Epithelial cell of esophagus (primary cell): ENCODE measurements around the gene SORCS2.

Source experiments
- DNase-seq: peaks from one replicate; pipeline ENCODE4 v3.0.0; 2010; ENCODE audit warnings: low read depth
- H3K4me3 ChIP-seq: 2 replicates; pipeline ENCODE4 v1.5.1; 2011; ENCODE audit warnings: mild to moderate bottlenecking, low read length, control low read depth
- TF ChIP-seq, protein P1 (sequence below): IDR thresholded peaks from 2 replicates; pipeline ENCODE4 v1.5.1; 2011; ENCODE audit warnings: low read depth, mild to moderate bottlenecking, low read length, control low read depth, inconsistent platforms; ENCODE audit not compliant: insufficient read depth; ENCODE audit errors: missing control alignments

SORCS2 gene

DNA sequence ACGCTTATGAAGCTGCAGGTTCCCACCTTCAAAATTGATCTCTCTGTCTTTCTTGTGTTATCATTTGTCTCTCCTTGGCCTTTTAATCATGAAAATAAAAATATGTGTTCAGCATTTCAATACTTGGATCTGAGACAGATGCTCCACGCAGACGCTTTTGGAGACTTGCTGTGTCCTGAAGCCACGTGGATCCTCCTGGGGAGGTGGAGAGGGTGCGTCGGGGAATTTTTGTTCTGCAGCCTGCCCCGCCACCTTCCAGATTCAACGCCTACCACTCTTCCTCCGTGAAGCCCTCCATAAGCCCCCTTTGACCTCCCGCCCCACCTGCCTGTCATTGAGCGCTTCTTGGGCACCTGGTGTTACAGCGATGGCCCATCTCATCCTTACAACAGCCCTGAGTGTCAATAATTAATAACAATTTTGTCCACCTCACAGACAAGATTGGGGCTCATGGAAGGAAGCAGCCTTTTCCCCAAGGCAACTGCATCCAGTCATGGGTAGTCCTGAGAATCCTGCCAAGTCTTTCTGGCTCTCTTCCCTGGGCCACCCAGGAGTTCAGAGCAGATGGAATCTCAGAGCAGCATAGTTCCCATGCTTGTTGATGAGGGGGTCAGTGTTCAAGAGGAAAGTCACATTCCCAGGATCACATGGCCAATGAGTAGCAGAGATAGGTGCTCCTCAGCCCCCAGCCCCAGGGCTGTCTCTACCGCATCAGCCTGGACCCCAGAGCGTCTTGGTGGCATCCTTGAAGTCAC lies 415.0 kb downstream of the SORCS2 start:
- H3K4me3 ChIP-seq = no peak overlapping the region
- TF ChIP-seq, protein P1, sequence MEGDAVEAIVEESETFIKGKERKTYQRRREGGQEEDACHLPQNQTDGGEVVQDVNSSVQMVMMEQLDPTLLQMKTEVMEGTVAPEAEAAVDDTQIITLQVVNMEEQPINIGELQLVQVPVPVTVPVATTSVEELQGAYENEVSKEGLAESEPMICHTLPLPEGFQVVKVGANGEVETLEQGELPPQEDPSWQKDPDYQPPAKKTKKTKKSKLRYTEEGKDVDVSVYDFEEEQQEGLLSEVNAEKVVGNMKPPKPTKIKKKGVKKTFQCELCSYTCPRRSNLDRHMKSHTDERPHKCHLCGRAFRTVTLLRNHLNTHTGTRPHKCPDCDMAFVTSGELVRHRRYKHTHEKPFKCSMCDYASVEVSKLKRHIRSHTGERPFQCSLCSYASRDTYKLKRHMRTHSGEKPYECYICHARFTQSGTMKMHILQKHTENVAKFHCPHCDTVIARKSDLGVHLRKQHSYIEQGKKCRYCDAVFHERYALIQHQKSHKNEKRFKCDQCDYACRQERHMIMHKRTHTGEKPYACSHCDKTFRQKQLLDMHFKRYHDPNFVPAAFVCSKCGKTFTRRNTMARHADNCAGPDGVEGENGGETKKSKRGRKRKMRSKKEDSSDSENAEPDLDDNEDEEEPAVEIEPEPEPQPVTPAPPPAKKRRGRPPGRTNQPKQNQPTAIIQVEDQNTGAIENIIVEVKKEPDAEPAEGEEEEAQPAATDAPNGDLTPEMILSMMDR = no peak
- DNase-seq = no peak

DNA sequence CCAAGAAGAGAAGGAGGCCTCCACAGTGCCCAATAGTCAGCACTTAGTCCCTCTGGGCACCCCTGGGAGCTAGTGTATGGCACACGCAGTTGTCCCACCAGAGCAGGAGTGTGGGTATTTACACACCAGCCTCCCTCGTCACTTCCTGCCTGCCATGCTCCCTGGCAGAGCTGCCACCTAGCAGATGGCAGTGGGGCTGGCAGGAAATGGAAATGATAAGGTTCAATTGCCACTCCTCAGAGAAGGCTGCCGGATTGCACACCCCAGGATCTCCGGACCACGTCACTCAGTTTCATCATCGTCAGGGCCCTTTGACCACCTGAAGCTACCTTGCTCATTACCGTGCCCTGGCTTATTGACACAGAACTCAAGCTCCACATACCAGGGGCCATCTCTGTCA lies 415.7 kb downstream of the SORCS2 start:
- TF ChIP-seq, protein P1 = no peak
- no peak for DNase-seq
- H3K4me3 ChIP-seq = no peak overlapping the region

DNA sequence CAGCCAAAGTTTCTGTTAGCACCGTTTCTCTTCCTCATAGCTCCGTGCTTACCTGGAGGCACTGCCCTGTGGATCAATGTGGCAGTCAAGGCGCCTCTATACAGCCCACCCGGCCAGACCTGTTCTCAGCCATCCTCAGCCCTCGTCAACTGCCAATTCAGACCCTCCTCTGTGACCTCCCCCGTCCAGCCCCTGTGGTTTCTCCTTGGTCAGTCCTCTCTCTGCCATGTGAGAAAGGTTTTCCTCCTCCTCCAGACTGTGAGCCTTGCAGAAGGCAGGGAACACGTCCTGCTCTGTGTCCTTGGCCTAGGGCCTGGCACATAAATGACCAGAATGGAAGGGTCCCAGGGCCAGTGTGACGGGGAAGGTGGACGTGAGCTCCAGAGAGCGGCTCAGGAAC lies 417.0 kb downstream of the SORCS2 start:
- no peak overlapping the region for H3K4me3 ChIP-seq
- TF ChIP-seq, protein P1 = no peak
- no peak for DNase-seq

DNA sequence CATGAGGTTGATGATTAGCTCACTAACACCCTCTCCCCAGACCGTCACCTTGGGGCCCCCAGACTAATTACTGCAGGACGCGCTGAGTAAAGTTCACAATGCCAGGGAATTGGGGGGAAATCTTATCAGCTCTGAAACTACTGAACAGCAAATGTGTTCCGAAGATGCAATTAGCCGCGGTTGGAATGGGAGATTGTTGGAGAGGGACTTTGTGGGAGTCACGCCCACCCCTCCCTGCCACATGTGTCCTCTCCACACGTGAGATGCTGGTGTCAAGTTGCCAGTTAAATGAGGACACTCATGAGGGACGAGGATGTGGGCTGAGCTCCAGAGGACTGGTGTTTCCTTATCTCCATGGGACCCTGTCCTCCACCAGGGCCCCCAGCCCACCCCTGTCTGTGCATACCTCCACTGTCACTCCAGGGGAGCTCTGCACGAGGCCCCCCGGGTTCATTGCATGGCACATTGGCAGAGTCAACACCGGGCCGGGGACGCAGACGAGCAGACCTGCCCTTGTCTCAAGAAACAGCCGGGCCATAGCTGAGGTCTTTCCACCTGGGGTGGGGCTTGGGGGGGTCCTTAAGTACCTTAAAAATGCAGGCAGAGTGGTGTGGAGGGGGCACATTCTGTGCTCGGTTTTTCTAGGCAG lies 417.8 kb downstream of the SORCS2 start:
- TF ChIP-seq, protein P1 = no peak
- no peak overlapping the region for H3K4me3 ChIP-seq
- DNase-seq = no peak

DNA sequence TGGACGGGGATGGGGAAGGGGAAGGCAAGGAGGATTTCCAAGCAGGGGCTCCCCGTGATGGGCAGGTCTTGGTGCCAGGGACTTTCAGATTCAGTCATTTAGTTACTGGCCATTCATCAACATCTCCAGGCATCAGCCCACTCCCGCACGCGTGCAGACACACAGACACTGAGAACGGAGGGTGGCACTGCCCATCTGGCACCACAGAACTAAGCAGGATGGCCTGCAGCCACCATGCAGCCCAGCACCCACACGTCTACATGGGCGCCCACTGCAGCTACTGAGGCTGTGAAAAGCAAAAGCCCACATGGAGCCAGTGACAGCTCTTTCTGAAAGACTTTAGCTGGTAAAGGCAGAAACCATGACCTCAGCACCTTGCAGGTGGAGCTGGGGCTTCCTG lies 418.5 kb downstream of the SORCS2 start:
- no peak overlapping the region for H3K4me3 ChIP-seq
- no peak for DNase-seq
- TF ChIP-seq, protein P1 = no peak

DNA sequence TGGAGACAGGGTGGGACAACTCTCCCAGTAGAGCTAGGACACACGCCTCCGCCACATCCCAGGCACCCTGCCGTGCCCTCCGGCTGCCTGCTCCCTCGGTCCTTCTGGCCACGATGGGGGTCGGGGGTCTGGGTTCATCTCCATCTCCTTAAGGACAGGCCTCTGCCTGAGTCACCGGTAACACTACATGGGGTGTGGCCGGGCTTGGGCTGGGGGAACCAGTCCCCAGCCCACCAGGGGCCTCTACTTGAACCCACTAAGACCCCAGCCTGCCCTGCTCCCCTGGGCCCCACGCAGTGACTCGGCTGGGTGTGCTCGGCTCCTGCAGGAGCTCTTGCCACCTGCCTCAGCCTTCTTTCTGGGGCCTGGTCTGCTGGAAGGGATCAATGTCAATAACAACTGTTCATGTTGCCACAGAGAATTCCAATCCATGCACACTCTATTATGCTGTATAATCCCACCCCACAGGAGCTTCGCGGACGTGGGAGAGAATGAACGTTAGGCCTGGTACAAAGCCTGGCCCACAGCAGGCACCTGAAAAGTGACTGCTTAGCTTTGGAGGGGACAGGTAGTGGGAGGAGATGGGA lies 420.1 kb downstream of the SORCS2 start:
- DNase-seq = no peak
- TF ChIP-seq, protein P1 = no peak
- no peak overlapping the region for H3K4me3 ChIP-seq
